H7 (cell line): ENCODE results near the gene CREB5. TPM values are rescaled to one million over a fixed set of nuclear protein-coding genes. Genes with fewer than 3 reads are reported as not detected.
A peak's percentile ranks its signal among the peaks of the same experiment; 100 is the strongest.

Experiments used
- DNase-seq: peaks from one replicate; pipeline ENCODE4 v3.0.0; 2012
- H3K27me3 ChIP-seq: 2 replicates; pipeline ENCODE4 v1.6.0; 2011; ENCODE audit warnings: mild to moderate bottlenecking, low read length; ENCODE audit not compliant: control insufficient read depth, insufficient read depth
- H3K36me3 ChIP-seq: replicated peaks from 2 replicates; pipeline ENCODE4 v1.5.1; 2011; ENCODE audit warnings: low read length; ENCODE audit not compliant: control insufficient read depth, insufficient read depth
- H3K4me3 ChIP-seq: 2 replicates; pipeline ENCODE4 v1.5.1; 2011; ENCODE audit warnings: low read depth, mild to moderate bottlenecking, control low read depth, low read length, moderate library complexity; ENCODE audit not compliant: insufficient read depth
- total RNA-seq: library from RNA; depleted of rRNA; stranded (reverse); fragments of >200 nt; shearing (Covaris generic); gene quantifications from 2 replicates; pipeline ENCODE4 v1.2.3, GENCODE V29; 2014; rRNA removed

Gene CREB5
- total RNA-seq = 1.8 and 7.7 TPM in 2 replicates

- Histone ChIP-seq H3K36me3 (no peaks in the 10 kb centered on the region), H3K27me3 (peaks cover 41% of the 10 kb centered on the region), H3K4me3 (no peak within 1 kb of the TSS)
- peak; percentile 36 for DNase-seq
These were observed at the start of gene CREB5 for GRCh38 chr7:28411876-28412662. CREB5 (plus strand) TSS chr7:28412518; CDS start chr7:28412915, 397 bp downstream.

- DNase-seq = no peak
- Histone ChIP-seq H3K36me3 (no peaks in the 10 kb centered on the region), H3K27me3 (no peaks in the 10 kb centered on the region), H3K4me3 (no peak overlapping the region)
These were observed 49.5 kb upstream of the CREB5 start for GRCh38 chr7:28362812-28363211.

DNA sequence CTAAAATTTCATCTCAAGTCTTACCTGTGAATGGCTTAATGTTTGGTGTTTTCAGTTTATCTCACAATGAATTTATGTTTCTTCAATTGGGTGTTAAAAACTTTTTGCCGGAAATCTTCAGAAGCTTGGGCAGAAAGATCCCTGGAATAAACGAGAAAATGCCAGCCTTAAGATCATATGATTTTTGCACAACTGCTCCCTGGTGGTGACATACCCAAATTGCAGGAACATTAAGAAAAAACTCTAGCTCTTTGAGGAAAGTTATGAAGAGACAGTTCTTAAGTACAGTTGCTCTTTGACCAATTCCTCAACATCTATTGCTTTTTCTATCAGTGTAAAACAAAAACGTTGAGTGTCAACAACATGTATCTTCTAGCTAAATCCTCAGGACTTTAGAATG is 48.2 kb upstream of the CREB5 start:
- Histone ChIP-seq H3K27me3 (no peaks in the 10 kb centered on the region), H3K4me3 (no peak overlapping the region), H3K36me3 (no peaks in the 10 kb centered on the region)
- no peak for DNase-seq

DNA sequence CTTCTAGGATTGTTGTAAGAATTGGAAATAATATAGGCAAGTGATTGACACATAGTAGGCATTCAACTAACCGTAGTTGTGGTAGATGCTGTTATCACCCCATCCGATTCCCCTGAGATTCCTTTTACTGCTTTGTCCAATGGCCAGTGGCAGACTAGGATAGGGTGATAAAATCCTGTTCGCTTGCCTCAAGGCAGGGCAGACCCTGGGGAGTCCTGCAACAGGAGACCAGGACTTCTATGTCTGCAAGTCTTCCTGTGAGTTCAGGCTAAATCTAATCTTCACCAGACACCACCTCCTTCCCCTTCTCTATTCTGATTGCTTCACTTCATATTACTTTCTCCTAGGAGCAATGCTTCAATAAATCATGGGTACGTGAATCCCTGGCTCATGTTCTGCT is 42.8 kb upstream of the CREB5 start:
- DNase-seq = no peak
- no peaks in the 10 kb centered on the region for H3K27me3 ChIP-seq
- H3K36me3 ChIP-seq = no peaks in the 10 kb centered on the region
- no peak overlapping the region for H3K4me3 ChIP-seq

- H3K36me3 ChIP-seq = no peaks in the 10 kb centered on the region
These were observed 40.5 kb upstream of the CREB5 start for GRCh38 chr7:28371846-28372245.

DNA sequence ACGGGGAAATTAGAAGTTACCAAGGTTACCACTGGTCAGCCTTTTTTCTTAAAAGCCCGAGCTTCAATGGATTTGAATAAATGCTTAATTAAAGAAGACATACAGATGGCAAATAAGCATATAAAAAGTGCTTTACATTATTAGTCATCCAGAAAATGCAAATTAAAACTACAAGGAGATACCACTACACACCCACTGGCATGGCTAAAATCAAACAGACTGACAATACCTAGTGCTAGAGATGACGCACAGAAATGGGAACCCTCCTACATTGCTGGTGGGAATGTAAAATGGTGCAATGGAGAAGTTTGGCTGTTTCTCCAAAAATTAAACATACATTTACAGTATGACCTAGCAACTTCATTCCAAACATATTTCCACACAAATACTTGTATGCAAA is 38.3 kb upstream of the CREB5 start:
- H3K36me3 ChIP-seq = no peaks in the 10 kb centered on the region
- H3K4me3 ChIP-seq = no peak overlapping the region
- H3K27me3 ChIP-seq = no peaks in the 10 kb centered on the region
- no peak for DNase-seq

More at GRCh38 chr7:28371846-28372245, 40.5 kb upstream of the CREB5 start:
- Histone ChIP-seq H3K4me3 (no peak overlapping the region), H3K27me3 (no peaks in the 10 kb centered on the region)
- no peak for DNase-seq

GRCh38 chr7:28375729-28376128 is 36.6 kb upstream of the CREB5 start:
- H3K4me3 ChIP-seq = no peak overlapping the region
- no peak for DNase-seq
- H3K36me3 ChIP-seq = no peaks in the 10 kb centered on the region
- no peaks in the 10 kb centered on the region for H3K27me3 ChIP-seq

DNA sequence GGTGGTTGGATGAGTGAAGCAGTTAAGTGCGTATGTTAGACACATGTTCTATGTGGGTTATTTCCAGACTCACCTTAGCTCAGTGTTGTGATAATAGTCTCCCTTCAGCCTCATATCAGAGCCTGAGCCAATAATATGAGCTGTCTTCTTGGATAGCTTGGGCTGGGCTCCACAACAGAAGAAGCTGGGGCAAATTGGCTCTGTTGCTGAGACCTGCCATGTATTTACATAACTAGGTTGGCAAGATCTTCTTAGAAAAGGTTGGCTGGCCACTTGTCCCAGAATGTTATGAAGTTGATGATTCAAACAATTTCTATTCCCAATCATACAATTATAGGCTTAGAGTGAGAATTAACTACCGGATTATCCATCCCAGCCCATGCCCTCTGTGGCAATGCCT is 35.7 kb upstream of the CREB5 start:
- Histone ChIP-seq H3K4me3 (no peak overlapping the region), H3K36me3 (no peaks in the 10 kb centered on the region), H3K27me3 (no peaks in the 10 kb centered on the region)
- no peak for DNase-seq

DNA sequence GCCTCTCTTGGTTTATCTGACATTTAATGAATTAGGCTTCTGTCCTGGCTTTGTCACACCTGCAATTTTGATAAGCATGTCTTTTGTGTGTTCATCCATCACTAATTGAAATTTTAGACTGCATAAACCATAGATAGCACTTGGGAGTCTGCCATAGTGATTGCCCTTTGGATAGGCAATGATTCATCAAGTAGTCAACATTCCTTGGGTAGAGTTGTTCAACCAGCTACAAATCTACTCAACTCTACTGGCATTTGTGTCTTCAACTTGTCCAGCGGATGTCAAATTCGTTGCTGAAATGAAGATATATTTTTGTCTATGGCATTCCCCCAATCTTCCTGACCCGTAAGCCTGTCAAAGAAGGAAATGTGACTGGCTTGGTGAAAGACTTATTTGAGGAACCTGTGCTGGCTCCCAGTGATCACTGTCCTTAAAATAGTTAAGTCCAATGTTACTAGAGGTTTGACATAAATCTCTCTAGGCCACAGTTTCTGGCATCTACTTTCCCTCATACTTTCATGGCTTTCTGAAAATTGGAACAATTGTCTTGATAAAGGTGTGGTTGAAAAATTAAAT is 33.7 kb upstream of the CREB5 start:
- no peak for DNase-seq
- no peak overlapping the region for H3K4me3 ChIP-seq
- no peaks in the 10 kb centered on the region for H3K27me3 ChIP-seq
- H3K36me3 ChIP-seq = no peaks in the 10 kb centered on the region

DNA sequence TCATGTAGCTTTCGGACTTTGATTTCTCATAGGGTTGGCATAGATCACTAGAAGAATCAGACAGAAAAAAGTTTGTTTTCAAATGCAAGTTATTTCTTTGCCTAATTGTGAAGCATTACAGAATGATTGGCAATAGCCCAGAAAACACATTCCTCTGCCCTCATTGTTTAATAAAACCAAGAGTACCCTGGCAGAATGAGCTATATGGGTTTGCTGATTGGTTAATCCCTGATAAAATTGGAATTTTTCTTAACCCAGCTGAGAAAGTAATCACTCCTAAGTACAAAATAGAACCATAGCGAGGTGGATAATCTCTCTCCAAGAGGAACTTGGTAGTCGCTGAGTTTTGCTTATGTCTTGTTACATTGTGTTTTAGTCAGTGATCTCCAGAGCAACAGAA is 30.9 kb upstream of the CREB5 start:
- no peak for DNase-seq

DNA sequence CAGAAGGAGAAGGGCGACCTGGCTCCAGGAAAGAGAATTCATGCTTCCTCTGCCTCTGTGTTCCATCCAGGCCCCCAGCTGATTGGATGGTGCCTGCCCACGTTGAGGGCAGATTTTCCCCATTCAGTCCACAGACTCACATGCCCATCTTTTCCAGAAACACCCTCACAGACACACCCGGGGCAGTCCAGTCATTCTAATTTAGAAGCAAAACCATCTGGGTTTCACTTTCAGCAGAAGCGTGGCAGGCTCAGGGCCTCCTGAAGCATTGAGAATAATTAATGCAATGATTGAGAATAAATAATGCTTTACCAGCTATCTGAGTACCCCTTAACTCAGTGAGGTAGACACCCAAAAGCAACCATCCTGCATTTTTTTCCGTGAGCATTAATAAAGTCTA is 30.2 kb upstream of the CREB5 start:
- DNase-seq = no peak
- Histone ChIP-seq H3K36me3 (no peaks in the 10 kb centered on the region), H3K4me3 (no peak overlapping the region), H3K27me3 (no peaks in the 10 kb centered on the region)

More for the DNA sequence above, 30.9 kb upstream of the CREB5 start:
- Histone ChIP-seq H3K36me3 (no peaks in the 10 kb centered on the region), H3K4me3 (no peak overlapping the region), H3K27me3 (no peaks in the 10 kb centered on the region)

DNA sequence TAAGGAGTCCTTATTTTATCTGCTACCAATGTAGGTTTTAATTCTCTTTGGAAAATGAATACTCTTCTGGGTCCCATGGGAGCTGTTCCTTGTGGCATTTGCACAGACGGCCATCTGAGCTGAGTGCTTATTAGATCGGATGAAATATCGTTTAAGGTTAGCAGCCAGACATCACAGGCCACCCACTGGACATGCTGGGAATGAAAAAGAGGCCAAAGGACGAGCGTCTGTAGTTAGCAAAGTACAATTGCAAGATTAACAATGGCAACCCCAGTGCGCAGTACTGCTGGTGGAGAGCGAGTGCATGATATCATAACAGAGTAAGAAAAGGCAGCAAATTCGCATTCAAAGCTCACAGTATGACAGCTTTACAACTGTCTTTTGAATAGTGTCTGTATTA is 28.3 kb upstream of the CREB5 start:
- H3K27me3 ChIP-seq = no peaks in the 10 kb centered on the region

GRCh38 chr7:28389504-28390395 is 22.6 kb upstream of the CREB5 start:
- peak; percentile 24 for DNase-seq

More for the DNA sequence above, 28.3 kb upstream of the CREB5 start:
- H3K36me3 ChIP-seq = no peaks in the 10 kb centered on the region
- H3K4me3 ChIP-seq = no peak overlapping the region
- DNase-seq = no peak

GRCh38 chr7:28390426-28390825 is 21.9 kb upstream of the CREB5 start:
- Histone ChIP-seq H3K36me3 (no peaks in the 10 kb centered on the region), H3K4me3 (no peak overlapping the region), H3K27me3 (no peaks in the 10 kb centered on the region)
- no peak for DNase-seq

More at GRCh38 chr7:28389504-28390395, 22.6 kb upstream of the CREB5 start:
- no peak overlapping the region for H3K4me3 ChIP-seq
- H3K27me3 ChIP-seq = no peaks in the 10 kb centered on the region
- no peaks in the 10 kb centered on the region for H3K36me3 ChIP-seq
